AG04449 (cell line): ENCODE measurements around the gene APBA2.

ENCODE experiments used
- CTCF ChIA-PET: fragments of 350-600 bp; formaldehyde crosslinking; extraction: SDS; loops from one replicate; lab custom pipeline; 2021; ENCODE audit warnings: antibody characterized with exemption; lab: Yijun Ruan, JAX
- POLR2A ChIA-PET: fragments of 400-600, 350-600 bp; formaldehyde crosslinking; extraction: SDS; loops from one replicate; lab custom pipeline; 2020; ENCODE audit warnings: antibody characterized with exemption, inconsistent platforms; lab: Yijun Ruan, JAX
- DNase-seq: peaks from one replicate; pipeline ENCODE4 v3.0.0-alpha.2; 2010; ENCODE audit warnings: low read depth, low spot score
- H3K4me3 ChIP-seq: 2 replicates; pipeline ENCODE4 v1.5.1; 2011; ENCODE audit warnings: low read depth, mild to moderate bottlenecking, control low read depth, low read length
- CTCF ChIP-seq: IDR thresholded peaks from one replicate; pipeline ENCODE4 v1.5.1; 2011; ENCODE audit warnings: mild to moderate bottlenecking, moderate library complexity, low read length, control low read depth, inconsistent platforms; ENCODE audit not compliant: insufficient read depth; ENCODE audit errors: missing control alignments

APBA2 gene

DNA sequence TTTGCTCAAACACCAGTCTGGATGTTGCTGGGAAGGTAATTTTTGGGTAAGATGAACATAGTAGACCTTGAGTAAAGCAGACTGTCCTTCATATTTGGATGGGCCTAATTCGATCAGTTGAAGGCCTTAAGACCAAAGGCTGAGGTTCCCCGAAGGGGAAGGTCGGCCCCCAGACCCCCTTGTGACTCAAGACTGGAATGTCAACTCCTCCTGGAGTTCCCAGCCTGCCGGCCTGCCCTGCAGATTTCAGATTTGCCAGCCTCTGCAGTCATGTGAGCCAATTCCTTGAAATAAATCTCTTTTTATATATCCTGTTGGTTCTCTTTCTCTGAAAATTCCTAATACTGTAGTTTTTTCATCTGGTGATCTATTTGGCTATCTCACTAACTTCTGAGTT, 146.5 kb downstream of the APBA2 start:
- no peak for TF ChIP-seq CTCF
- POLR2A ChIA-PET: no interaction called here
- H3K4me3 ChIP-seq: no peak overlapping the region
- CTCF ChIA-PET: no interaction called here
- DNase-seq: no peak

DNA sequence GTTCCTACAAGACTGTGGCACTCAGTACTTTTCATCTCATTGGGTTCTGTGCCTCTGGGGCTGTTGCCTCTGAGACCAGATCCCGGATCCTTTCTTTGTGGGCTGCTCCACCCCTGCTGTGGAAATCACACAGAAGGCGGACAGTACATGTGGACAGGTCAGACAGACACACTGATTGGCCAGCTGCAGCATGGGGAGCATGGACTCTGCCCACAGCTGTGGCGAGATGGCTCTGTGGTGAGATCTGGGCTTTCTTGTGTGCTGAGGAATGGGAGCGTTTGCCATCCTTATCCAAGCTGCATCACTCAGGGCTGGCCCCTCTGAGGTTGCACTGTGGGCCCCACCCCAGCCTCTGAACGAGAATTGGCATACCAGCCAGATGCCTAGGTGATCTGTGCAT, 147.0 kb downstream of the APBA2 start:
- CTCF ChIA-PET: no interaction called here
- POLR2A ChIA-PET: no interaction called here
- no peak for DNase-seq
- H3K4me3 ChIP-seq: no peak overlapping the region
- no peak for TF ChIP-seq CTCF

- DNase-seq: no peak
- H3K4me3 ChIP-seq: no peak overlapping the region
- ChIA-PET CTCF (interaction anchor here (0.6 to 1.2 kb wide), 2 partner anchors 56 to 68 kb away, joined by 3 read pairs; no protein-coding TSS in a partner anchor), POLR2A (no interaction called here)
- no peak for TF ChIP-seq CTCF
Measured at GRCh38 chr15:29034151-29034550, 148.4 kb downstream of the APBA2 start.

GRCh38 chr15:29034593-29035335, 149.0 kb downstream of the APBA2 start:
- H3K4me3 ChIP-seq: no peak overlapping the region
- POLR2A ChIA-PET: no interaction called here
- DNase-seq: no peak
- TF ChIP-seq CTCF: no peak
- CTCF ChIA-PET: interaction anchor here (0.6 to 1.2 kb wide), 2 partner anchors 56 to 67 kb away, joined by 3 read pairs; no protein-coding TSS in a partner anchor

- no peak overlapping the region for H3K4me3 ChIP-seq
- ChIA-PET POLR2A (no interaction called here), CTCF (no interaction called here)
- no peak for TF ChIP-seq CTCF
- DNase-seq: no peak
Measured at GRCh38 chr15:29035336-29036285, 149.8 kb downstream of the APBA2 start.
